ENCODE measurements around the gene SPATA45.

Gene SPATA45

GRCh38 chr1:212847549-212847948 lies at the start of gene SPATA45:
Gene SPATA45, minus strand, starts transcription at chr1:212847649. Its CDS starts 11,500 bp downstream, at chr1:212836149.
- TF ChIP-seq CTCF (IDR thresholded peaks at IDR 0.05; ENCODE audit: extremely low read depth, missing control alignments), result no peak
- no peak for DNase-seq (ENCODE audit: low spot score)

- no peak for TF ChIP-seq CTCF (IDR thresholded peaks at IDR 0.05; ENCODE audit: extremely low read depth, missing control alignments)
- DNase-seq (ENCODE audit: low spot score), result no peak
Observed at GRCh38 chr1:212892108-212892507, 44.7 kb upstream of the SPATA45 start.

- TF ChIP-seq CTCF (IDR thresholded peaks at IDR 0.05; ENCODE audit: extremely low read depth, missing control alignments), result no peak
Observed at GRCh38 chr1:212884592-212884991, 37.1 kb upstream of the SPATA45 start.

GRCh38 chr1:212879947-212880690 lies 32.7 kb upstream of the SPATA45 start:
- TF ChIP-seq CTCF (IDR thresholded peaks at IDR 0.05; ENCODE audit: extremely low read depth, missing control alignments), result no peak
- no peak for DNase-seq (ENCODE audit: low spot score)

More at GRCh38 chr1:212884592-212884991, 37.1 kb upstream of the SPATA45 start:
- no peak for DNase-seq (ENCODE audit: low spot score)

GRCh38 chr1:212878418-212878817 lies 31.0 kb upstream of the SPATA45 start:
- no peak for TF ChIP-seq CTCF (IDR thresholded peaks at IDR 0.05; ENCODE audit: extremely low read depth, missing control alignments)

GRCh38 chr1:212873518-212873917 lies 26.1 kb upstream of the SPATA45 start:
- TF ChIP-seq CTCF (IDR thresholded peaks at IDR 0.05; ENCODE audit: extremely low read depth, missing control alignments), result no peak
- peak; percentile 20 for DNase-seq (ENCODE audit: low spot score)

More at GRCh38 chr1:212878418-212878817, 31.0 kb upstream of the SPATA45 start:
- DNase-seq (ENCODE audit: low spot score), result no peak

GRCh38 chr1:212871976-212872375 lies 24.5 kb upstream of the SPATA45 start:
- DNase-seq (ENCODE audit: low spot score), result no peak
- no peak for TF ChIP-seq CTCF (IDR thresholded peaks at IDR 0.05; ENCODE audit: extremely low read depth, missing control alignments)
